A549 (cell line): ENCODE results near the gene ABCD2.

Experiments used
- CTCF ChIP-seq: fragments of >200 bp; sonication (Bioruptor Twin); formaldehyde crosslinking; IDR thresholded peaks from 3 replicates; pipeline ENCODE4 v1.5.1; 2016
- POLR2A ChIP-seq: IDR thresholded peaks from 2 replicates; pipeline ENCODE4 v1.6.1; 2012; ENCODE audit warnings: mild to moderate bottlenecking, low read length
- RAD21 ChIP-seq, 2 experiments: fragments of >200 bp in 1 of 2; sonication (Bioruptor Twin) in 1 of 2; formaldehyde crosslinking in 1 of 2; IDR thresholded peaks in 1 of 2; conservative IDR thresholded peaks in 1 of 2; 2 replicates in 1 of 2; 3 replicates in 1 of 2; pipeline ENCODE4 v1.6.1; 2012 to 2018; ENCODE audit warnings: inconsistent platforms in 1 of 2

- TF ChIP-seq CTCF (no peak), POLR2A (no peak), RAD21 (conservative IDR thresholded peaks at IDR 0.05 in 1 of 2, IDR thresholded peaks at IDR 0.05 in 1 of 2) (no peak)
Measured at GRCh38 chr12:39603065-39603464, 16.5 kb downstream of the ABCD2 start.
